IPS DF 6.9 (cell line): ENCODE measurements around the gene DPP3.

Experiments used
- DNase-seq: peaks from one replicate; pipeline ENCODE4 v3.0.0-alpha.2; 2013; ENCODE audit warnings: low read depth, low spot score
- H3K27ac ChIP-seq: one replicate; pipeline ENCODE4 v1.5.1; 2013; ENCODE audit warnings: low read length, control low read depth
- H3K27me3 ChIP-seq: 2 replicates; pipeline ENCODE4 v1.6.1; 2013; ENCODE audit warnings: mild to moderate bottlenecking, low read length; ENCODE audit not compliant: control insufficient read depth, insufficient read depth
- H3K36me3 ChIP-seq: 2 replicates; pipeline ENCODE4 v1.6.1; 2013; ENCODE audit warnings: low read length; ENCODE audit not compliant: control insufficient read depth, insufficient read depth
- H3K4me1 ChIP-seq: 2 replicates; pipeline ENCODE4 v1.6.1; 2013; ENCODE audit warnings: low read length; ENCODE audit not compliant: control insufficient read depth, insufficient read depth
- H3K4me3 ChIP-seq: 2 replicates; pipeline ENCODE4 v1.5.1; 2013; ENCODE audit warnings: mild to moderate bottlenecking, low read length
- H3K9me3 ChIP-seq: 2 replicates; pipeline ENCODE4 v1.6.1; 2013; ENCODE audit warnings: low read length, inconsistent platforms; ENCODE audit not compliant: control insufficient read depth, insufficient read depth
- WGBS: extraction: QIAGEN DNeasy Blood & Tissue Kit; methylation state at CpG from one replicate; pipeline ENCODE4 v1.1.7; 2013; ENCODE audit warnings: mixed read lengths, missing lambda C conversion rate; ENCODE audit not compliant: insufficient read length, insufficient coverage; 5-methylcytosine and 5-hydroxymethylcytosine counted together

The DPP3 gene

GRCh38 chr11:66557733-66558326, 77.6 kb downstream of the DPP3 start:
- no peak overlapping the region for H3K27ac ChIP-seq
- H3K27me3 ChIP-seq = no peaks in the 10 kb centered on the region
- H3K9me3 ChIP-seq = no peaks in the 10 kb centered on the region
- H3K36me3 ChIP-seq = peaks cover 49% of the 10 kb centered on the region
- no CpG with 5 or more reads among the region's 24 CpGs for WGBS
- H3K4me3 ChIP-seq = no peak overlapping the region
- no peaks in the 10 kb centered on the region for H3K4me1 ChIP-seq
- no peak for DNase-seq
